Transverse colon (tissue), 4 donors: ENCODE data around the gene PHF21B. TPM values are rescaled to one million over a fixed set of nuclear protein-coding genes. Genes with fewer than 3 reads are reported as not detected.

Experiments used
- DNase-seq: peaks from one replicate; pipeline ENCODE4 v3.0.0-alpha.2; 2019
- H3K27ac ChIP-seq, 4 donors: fragments of 200-600 bp; sonication (generic); 2 replicates each; pipeline ENCODE4 v1.5.1; 2016 to 2018; ENCODE audit warnings: inconsistent platforms in 4 of 4
- H3K27me3 ChIP-seq: fragments of 200-600 bp; sonication (generic); 2 replicates; pipeline ENCODE4 v1.5.1; 2017; ENCODE audit warnings: inconsistent platforms
- H3K36me3 ChIP-seq, 4 donors: fragments of 200-600 bp; sonication (generic); 2 replicates each; pipeline ENCODE4 v1.5.1; 2017 to 2019; ENCODE audit warnings: inconsistent platforms in 4 of 4
- H3K4me1 ChIP-seq, 4 donors: fragments of 200-600 bp; sonication (generic); 2 replicates each; pipeline ENCODE4 v1.5.1; 2017 to 2020; ENCODE audit warnings: inconsistent platforms in 4 of 4
- H3K4me3 ChIP-seq, 4 donors: fragments of 200-600 bp; sonication (generic); 1 replicate in 1 of 4; 2 replicates in 3 of 4; pipeline versions ENCODE4 v1.5.1 to v1.6.1; 2017 to 2019; ENCODE audit warnings: inconsistent platforms in 4 of 4
- H3K9me3 ChIP-seq, 2 donors: fragments of 200-600 bp; sonication (generic); 2 replicates each; pipeline ENCODE4 v1.5.1; 2017 to 2019; ENCODE audit warnings: inconsistent platforms in 2 of 2
- EP300 ChIP-seq: sonication (generic); formaldehyde crosslinking; IDR thresholded peaks from one replicate; pipeline ENCODE4 v1.6.1; 2017; ENCODE audit warnings: antibody characterized with exemption, low read depth
- POLR2A ChIP-seq: fragments of 450-650 bp; IDR thresholded peaks from one replicate; pipeline ENCODE4 v1.6.1; 2016; ENCODE audit warnings: antibody characterized with exemption, mild to moderate bottlenecking, moderate library complexity
- POLR2AphosphoS5 ChIP-seq, 3 donors: sonication (generic); formaldehyde crosslinking; IDR thresholded peaks; one replicate each; pipeline ENCODE4 v1.6.1; 2016; ENCODE audit warnings: antibody characterized with exemption in 3 of 3
- whole genome bisulfite sequencing, 2 donors: methylation state at CpG; one replicate each; pipeline ENCODE4 v1.1.5; 2018; ENCODE audit warnings: low coverage in 1 of 2; 5-methylcytosine and 5-hydroxymethylcytosine counted together
- in situ Hi-C, 4 donors: fragments of 200-750 bp; cut with MboI; loops; one replicate each; pipeline versions ENCODE4 v1.15.0 to v1.15.1; 2017; ENCODE audit warnings: low sequenced_read_pairs in 3 of 4, low pct_ligation_motif_present in 1 of 4, low pct_unique_long_range_greater_than_20kb in 1 of 4
- intact Hi-C: fragments of 100-400 bp; cut with DNase I; formaldehyde crosslinking; loops from one replicate; pipeline ENCODE4 v1.15.1; 2023; ENCODE audit warnings: low total_unique reads
- total RNA-seq, 4 donors: library from RNA; depleted of rRNA; stranded (reverse); fragments of >200 nt; gene quantifications; one replicate each; pipeline ENCODE4 v1.1.0, GENCODE V29; 2016
- TF ChIP-seq, protein P1 (sequence below), 5 experiments: fragments of 200-600 bp in 3 of 5; fragments of 450-650 bp in 2 of 5; sonication (generic) in 3 of 5; IDR thresholded peaks; 1 replicate in 2 of 5; 2 replicates in 3 of 5; pipeline ENCODE4 v1.5.1; 2016 to 2017; ENCODE audit warnings: antibody characterized with exemption in 5 of 5, inconsistent platforms in 3 of 5, mild to moderate bottlenecking in 2 of 5, moderate library complexity in 1 of 5

Gene PHF21B
- total RNA-seq, 4 donors from 2014 or later = not detected

DNA sequence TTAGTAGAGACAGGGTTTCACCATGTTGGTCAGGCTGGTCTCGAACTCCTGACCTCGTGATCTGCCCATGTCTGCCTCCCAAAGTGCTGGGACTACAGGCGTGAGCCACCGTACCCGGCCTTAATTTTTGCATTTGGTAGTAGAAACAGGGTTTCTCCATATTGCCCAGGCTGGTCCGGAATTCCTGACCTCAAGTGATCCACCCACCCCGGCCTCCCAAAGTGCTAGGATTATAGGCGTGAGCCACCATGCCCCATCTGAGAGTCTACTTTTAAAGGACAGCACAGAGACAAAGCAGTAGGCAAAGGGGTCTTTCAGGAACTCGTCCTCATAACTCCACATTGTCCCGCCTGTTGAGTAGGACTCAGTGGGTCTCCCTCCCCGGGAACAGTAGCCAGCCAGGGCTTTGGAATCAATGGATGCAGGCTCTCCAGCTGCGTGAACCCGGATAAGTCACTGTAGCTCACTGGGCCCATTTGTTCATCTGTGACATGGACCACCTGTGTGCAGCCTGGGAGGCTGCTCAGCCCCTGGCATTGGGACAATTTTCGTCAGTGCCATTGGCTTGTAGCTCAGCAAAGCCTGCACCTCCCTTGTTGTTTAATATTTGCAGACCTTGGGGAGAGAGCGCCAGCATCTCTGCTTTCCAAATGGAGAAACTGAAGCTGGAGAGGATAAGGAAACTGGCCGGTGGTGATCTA lies 171.3 kb downstream of the PHF21B start:
- TF ChIP-seq POLR2A = no peak
- TF ChIP-seq, protein P1, sequence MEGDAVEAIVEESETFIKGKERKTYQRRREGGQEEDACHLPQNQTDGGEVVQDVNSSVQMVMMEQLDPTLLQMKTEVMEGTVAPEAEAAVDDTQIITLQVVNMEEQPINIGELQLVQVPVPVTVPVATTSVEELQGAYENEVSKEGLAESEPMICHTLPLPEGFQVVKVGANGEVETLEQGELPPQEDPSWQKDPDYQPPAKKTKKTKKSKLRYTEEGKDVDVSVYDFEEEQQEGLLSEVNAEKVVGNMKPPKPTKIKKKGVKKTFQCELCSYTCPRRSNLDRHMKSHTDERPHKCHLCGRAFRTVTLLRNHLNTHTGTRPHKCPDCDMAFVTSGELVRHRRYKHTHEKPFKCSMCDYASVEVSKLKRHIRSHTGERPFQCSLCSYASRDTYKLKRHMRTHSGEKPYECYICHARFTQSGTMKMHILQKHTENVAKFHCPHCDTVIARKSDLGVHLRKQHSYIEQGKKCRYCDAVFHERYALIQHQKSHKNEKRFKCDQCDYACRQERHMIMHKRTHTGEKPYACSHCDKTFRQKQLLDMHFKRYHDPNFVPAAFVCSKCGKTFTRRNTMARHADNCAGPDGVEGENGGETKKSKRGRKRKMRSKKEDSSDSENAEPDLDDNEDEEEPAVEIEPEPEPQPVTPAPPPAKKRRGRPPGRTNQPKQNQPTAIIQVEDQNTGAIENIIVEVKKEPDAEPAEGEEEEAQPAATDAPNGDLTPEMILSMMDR (IDR thresholded peaks at IDR 0.05) = no peak
- in situ Hi-C loops = no loop called here
- WGBS, 2 donors = 78 to 88% methylated on average over 3 to 15 of the region's 16 CpGs

DNA sequence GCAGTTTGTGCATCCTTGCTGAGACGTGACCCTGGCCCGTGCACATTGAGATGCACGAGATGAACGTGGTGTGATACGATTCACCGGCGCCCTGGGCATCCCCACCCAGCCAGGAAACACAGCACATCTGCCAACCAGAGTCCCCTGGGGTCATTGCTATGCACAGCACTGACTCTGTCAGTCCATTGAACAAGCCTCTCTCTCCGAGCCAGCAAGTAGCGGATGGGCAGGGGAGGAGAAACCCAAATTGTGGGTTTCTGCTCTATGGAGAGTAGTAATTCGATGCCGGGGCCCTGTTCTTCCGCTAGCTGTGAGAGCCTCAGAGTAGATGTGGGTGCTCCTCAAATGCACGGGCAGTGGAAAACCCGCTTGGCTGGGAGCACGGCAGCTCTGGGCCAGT lies 172.3 kb downstream of the PHF21B start:
- in situ Hi-C loops (no loop called here), intact Hi-C loops (no loop called here)
- TF ChIP-seq, protein P1 (IDR thresholded peaks at IDR 0.05) = no peak
- TF ChIP-seq EP300 = no peak
- TF ChIP-seq POLR2AphosphoS5 (IDR thresholded peaks at IDR 0.05) = no peak
- no peak for TF ChIP-seq POLR2A
- H3K9me3 ChIP-seq = peaks cover 13 to 16% of the 10 kb centered on the region in 2 donors
- no peaks in the 10 kb centered on the region for H3K27me3 ChIP-seq
- H3K4me3 ChIP-seq = no peak overlapping the region
- H3K36me3 ChIP-seq = peaks cover 0 to 7% (median 0%) of the 10 kb centered on the region in 4 donors
- WGBS, 2 donors = 73% methylated on average over 15 of the region's 15 CpGs; no CpG with 5 or more reads in 1 of the 2 donors
- H3K27ac ChIP-seq = no peak overlapping the region
- DNase-seq = no peak
- no peaks in the 10 kb centered on the region for H3K4me1 ChIP-seq

More for the DNA sequence above, 171.3 kb downstream of the PHF21B start:
- Histone ChIP-seq H3K27ac (no peak overlapping the region), H3K27me3 (no peaks in the 10 kb centered on the region), H3K4me1 (no peaks in the 10 kb centered on the region), H3K4me3 (no peak overlapping the region), H3K36me3 (peaks cover 0 to 7% (median 0%) of the 10 kb centered on the region in 4 donors), H3K9me3 (peaks cover 13 to 16% of the 10 kb centered on the region in 2 donors)
- intact Hi-C loops = no loop called here
- no peak for DNase-seq

DNA sequence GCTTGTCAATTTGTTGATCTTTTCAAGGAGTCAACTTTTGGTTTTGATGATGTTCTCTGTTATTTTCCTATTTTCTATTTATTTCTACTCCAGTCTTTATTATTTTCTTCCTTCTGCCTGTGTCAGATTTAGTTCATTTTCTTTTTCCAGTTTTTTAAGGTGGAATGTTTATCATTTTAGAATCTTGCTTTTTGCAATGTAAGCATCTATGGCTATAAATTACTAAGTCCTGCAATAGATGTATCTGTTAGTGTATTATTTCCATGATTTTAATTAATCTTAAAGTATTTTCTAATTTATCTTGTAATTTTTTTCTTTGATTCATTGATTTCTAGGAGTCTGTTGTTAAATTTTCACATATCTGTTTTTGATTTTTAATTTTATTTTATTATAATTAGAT lies 175.7 kb downstream of the PHF21B start:
- intact Hi-C loops = no loop called here
- in situ Hi-C loops = no loop called here
- Histone ChIP-seq H3K27ac (no peak overlapping the region), H3K9me3 (peaks cover 16% of the 10 kb centered on the region in 2 donors), H3K4me3 (no peak overlapping the region), H3K36me3 (peaks cover 0 to 7% (median 2%) of the 10 kb centered on the region in 4 donors), H3K27me3 (no peaks in the 10 kb centered on the region), H3K4me1 (no peaks in the 10 kb centered on the region)
- no peak for TF ChIP-seq POLR2AphosphoS5 (IDR thresholded peaks at IDR 0.05)
- no peak for TF ChIP-seq POLR2A
- TF ChIP-seq EP300 = no peak
- TF ChIP-seq, protein P1 (IDR thresholded peaks at IDR 0.05) = no peak
- no peak for DNase-seq

DNA sequence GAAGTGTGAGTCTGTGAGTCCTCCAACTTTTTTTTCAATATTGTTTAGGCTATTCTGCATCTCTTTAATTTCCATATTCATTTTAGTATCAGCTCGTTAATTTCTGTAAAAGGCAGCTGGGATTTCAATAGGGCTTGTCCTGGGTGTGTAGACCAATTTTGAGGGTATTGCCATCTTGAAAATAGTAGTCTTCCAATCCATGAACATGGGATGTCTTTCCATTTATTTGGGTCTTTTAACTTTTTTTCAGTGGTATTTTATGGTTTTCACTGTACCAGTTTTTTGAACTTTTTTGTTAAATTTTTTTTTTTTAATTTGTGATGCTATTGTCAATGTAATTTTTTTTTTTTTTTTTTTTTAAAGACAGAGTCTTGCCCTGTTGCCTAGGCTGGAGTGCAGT lies 177.9 kb downstream of the PHF21B start:
- intact Hi-C loops = no loop called here
- no peak overlapping the region for H3K4me3 ChIP-seq
- H3K27ac ChIP-seq = no peak overlapping the region
- H3K27me3 ChIP-seq = no peaks in the 10 kb centered on the region
- peaks cover 16% of the 10 kb centered on the region in 2 donors for H3K9me3 ChIP-seq
- no peak for TF ChIP-seq EP300
- no peak for TF ChIP-seq POLR2AphosphoS5 (IDR thresholded peaks at IDR 0.05)
- TF ChIP-seq, protein P1 (IDR thresholded peaks at IDR 0.05) = no peak
- TF ChIP-seq POLR2A = no peak
- WGBS, 2 donors = 71 to 100% methylated on average over 1 of the region's 1 CpG
- in situ Hi-C loops = no loop called here
- peaks cover 0 to 7% (median 2%) of the 10 kb centered on the region in 4 donors for H3K36me3 ChIP-seq
- H3K4me1 ChIP-seq = no peaks in the 10 kb centered on the region
- DNase-seq = no peak

Other genes with a start within 250 kb of the PHF21B start
- gene NUP50, start 153.9 kb upstream of the PHF21B start, total RNA-seq = 100 to 1,000 TPM in 1 of 4 donors, 10 to 100 TPM in 3; 47.0 to 152 (median 73.5) TPM
- gene KIAA0930, start 230.9 kb upstream of the PHF21B start, total RNA-seq = 10 to 100 TPM; 18.0 to 51.2 (median 25.1) TPM